ENCODE measurements around the gene CD3D. TPM values are rescaled to one million over a fixed set of nuclear protein-coding genes. Genes with fewer than 3 reads are reported as not detected.

The CD3D gene
- polyA plus RNA-seq, 2 of the 4 experiments (the other 2 are of a cell fraction): not detected

GRCh38 chr11:118301600-118302195 is 40.8 kb downstream of the CD3D start:
- DNase-seq (ENCODE audit: low read depth in 1 of 2, low spot score in 1 of 2): no peak
- no peak overlapping the region for H3K4me2 ChIP-seq
- POLR2A ChIA-PET: no interaction called here
- ATAC-seq: no peak
- no peaks in the 10 kb centered on the region for H3K4me1 ChIP-seq
- no peak for FAIRE-seq
- H3K4me3 ChIP-seq: no peak overlapping the region
- H3K9me3 ChIP-seq: no peaks in the 10 kb centered on the region
- CTCF ChIA-PET: interaction anchor here (0.9 kb wide), 2 partner anchors 16 to 103 kb away, joined by 3 read pairs; no protein-coding TSS in a partner anchor
- 14% methylated on average over 8 of the region's 8 CpGs for WGBS (ENCODE audit: missing lambda C conversion rate)
- TF ChIP-seq RARB (CRISPR knock-in tag; IDR thresholded peaks at IDR 0.05): no peak
- TF ChIP-seq POLR2AphosphoS2 (conservative IDR thresholded peaks at IDR 0.05; ENCODE audit: low read length): no peak
- TF ChIP-seq GATA3 (IDR thresholded peaks at IDR 0.05; ENCODE audit: borderline replicate concordance): no peak
- TF ChIP-seq JUN (IDR thresholded peaks at IDR 0.05): no peak
- TF ChIP-seq NFE2L2 (conservative IDR thresholded peaks at IDR 0.05; ENCODE audit: low read length): no peak
- TF ChIP-seq ELK1 (IDR thresholded peaks at IDR 0.05; ENCODE audit: low read depth, low read length): no peak
- TF ChIP-seq RFX5 (IDR thresholded peaks at IDR 0.05): no peak
- TF ChIP-seq POLR2A (IDR thresholded peaks at IDR 0.05; ENCODE audit: low read length): no peak
- TF ChIP-seq HDAC2 (IDR thresholded peaks at IDR 0.05): no peak
- no peak overlapping the region for H3K27ac ChIP-seq

- FAIRE-seq: no peak
- peak; percentile 56 to 58; a peak in 2 of 6 replicates for ATAC-seq
- H3K4me2 ChIP-seq: no peak overlapping the region
- H3K9me3 ChIP-seq: no peaks in the 10 kb centered on the region
- TF ChIP-seq FOSB (CRISPR knock-in tag; IDR thresholded peaks at IDR 0.05) (no peak), MAX (IDR thresholded peaks at IDR 0.05) (no peak), BHLHE40 (IDR thresholded peaks at IDR 0.05; ENCODE audit: low read depth, low read length) (no peak), MAFK (IDR thresholded peaks at IDR 0.05; ENCODE audit: partially characterized antibody) (no peak), MAZ (IDR thresholded peaks at IDR 0.05; ENCODE audit: borderline replicate concordance, low read depth, low read length) (no peak), CEBPB (IDR thresholded peaks at IDR 0.05) (no peak), CTCF (IDR thresholded peaks at IDR 0.05) (peak; percentile 29), RAD21 (conservative IDR thresholded peaks at IDR 0.05 in 1 of 2, IDR thresholded peaks at IDR 0.05 in 1 of 2) (peak in 1 of 2 experiments; percentile 21; a peak in 1 of 5 replicates), NR3C1 (IDR thresholded peaks at IDR 0.05) (no peak)
- H3K4me1 ChIP-seq: 0 out of 3 replicates have a peak, but pooled peaks cover 4% of the 10 kb centered on the region
- POLR2A ChIA-PET: no interaction called here
- 18% methylated on average over 3 of the region's 3 CpGs for WGBS (ENCODE audit: missing lambda C conversion rate)
- H3K27ac ChIP-seq: no peak overlapping the region
- H3K4me3 ChIP-seq: no peak overlapping the region
- CTCF ChIA-PET: interaction anchor here (0.7 to 1.9 kb wide), 8 partner anchors 14 to 298 kb away, joined by 3 to 5 read pairs (median 4); no protein-coding TSS in a partner anchor
- DNase-seq (ENCODE audit: low read depth in 1 of 2, low spot score in 1 of 2): no peak
Observed at GRCh38 chr11:118295815-118296454, 46.6 kb downstream of the CD3D start.

- TF ChIP-seq JUNB (IDR thresholded peaks at IDR 0.05) (no peak), HES2 (IDR thresholded peaks at IDR 0.05) (no peak), SMC3 (IDR thresholded peaks at IDR 0.05) (no peak), HOXA7 (CRISPR knock-in tag; IDR thresholded peaks at IDR 0.05) (no peak), RNF2 (IDR thresholded peaks at IDR 0.05; ENCODE audit: borderline replicate concordance, low read depth) (no peak)
- Histone ChIP-seq H3K4me2 (no peak overlapping the region), H3K27ac (no peak overlapping the region), H3K4me3 (no peak overlapping the region), H3K9me3 (no peaks in the 10 kb centered on the region), H3K4me1 (0 out of 3 replicates have a peak, but pooled peaks cover 4% of the 10 kb centered on the region)
- ChIA-PET POLR2A (no interaction called here), CTCF (interaction anchor here (0.7 to 1.9 kb wide), 8 partner anchors 13 to 299 kb away, joined by 3 to 5 read pairs (median 4); no protein-coding TSS in a partner anchor)
- ATAC-seq (peak; percentile 46 to 65; a peak in 3 of 6 replicates), FAIRE-seq (no peak), DNase-seq (ENCODE audit: low read depth in 1 of 2, low spot score in 1 of 2) (no peak)
- WGBS (ENCODE audit: missing lambda C conversion rate): 73% methylated on average over 5 of the region's 5 CpGs
Observed at GRCh38 chr11:118295199-118295598, 47.3 kb downstream of the CD3D start.
